GM19240 (cell line): ENCODE data around the gene STAC3.

Experiments used
- DNase-seq: peaks from one replicate; pipeline ENCODE4 v3.0.0; 2011; ENCODE audit warnings: low spot score; ENCODE audit not compliant: insufficient read length

Gene STAC3

GRCh38 chr12:57195186-57195585 lies 55.8 kb downstream of the STAC3 start:
- no peak for DNase-seq

DNA sequence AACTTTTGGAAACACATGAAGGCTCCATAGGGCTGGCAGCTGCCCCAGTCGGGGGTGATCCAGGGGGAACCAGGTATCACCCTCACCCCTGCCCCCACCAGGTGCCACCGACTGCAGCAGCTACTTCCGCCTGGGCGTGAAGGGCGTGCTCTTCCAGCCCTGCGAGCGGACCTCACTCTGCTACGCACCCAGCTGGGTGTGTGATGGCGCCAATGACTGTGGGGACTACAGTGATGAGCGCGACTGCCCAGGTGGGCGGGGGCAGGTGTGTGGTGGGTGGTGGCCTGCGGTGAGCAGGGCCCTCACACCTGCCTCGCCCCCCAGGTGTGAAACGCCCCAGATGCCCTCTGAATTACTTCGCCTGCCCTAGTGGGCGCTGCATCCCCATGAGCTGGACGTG lies 56.7 kb downstream of the STAC3 start:
- DNase-seq, result no peak

DNA sequence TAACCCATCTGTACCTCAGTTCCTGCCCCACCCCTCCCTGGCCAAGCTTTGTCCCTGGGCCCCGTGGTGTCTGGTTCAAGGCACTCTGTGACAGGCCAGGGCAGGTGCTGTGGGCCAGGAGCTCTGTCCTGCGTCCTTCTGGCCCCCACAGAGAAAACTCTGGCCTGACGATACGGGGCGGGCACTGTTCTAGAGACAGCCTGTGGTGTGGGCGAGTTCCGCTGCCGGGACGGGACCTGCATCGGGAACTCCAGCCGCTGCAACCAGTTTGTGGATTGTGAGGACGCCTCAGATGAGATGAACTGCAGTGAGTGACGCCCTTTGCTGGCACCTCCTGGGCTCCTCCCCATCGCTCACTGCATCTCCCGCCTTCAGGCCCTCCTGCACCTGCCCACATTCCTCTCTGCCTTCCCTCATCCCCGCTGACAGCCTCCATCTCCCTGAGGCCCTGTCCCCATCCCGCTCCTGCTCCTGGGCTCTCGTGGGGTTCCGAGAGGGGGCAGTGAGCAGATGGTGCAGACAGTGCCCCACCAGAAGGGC lies 57.2 kb downstream of the STAC3 start:
- DNase-seq, result no peak
